H1 (cell line): Measurements from ENCODE around the gene ENTREP3. TPM values are rescaled to one million over a fixed set of nuclear protein-coding genes. Genes with fewer than 3 reads are reported as not detected.
A peak's percentile ranks its signal among the peaks of the same experiment; 100 is the strongest.

Experiments used
- CTCF ChIA-PET: fragments of 300-600 bp; sonication (Branson Sonifier 250); formaldehyde crosslinking; loops from one replicate; lab custom pipeline; 2021; ENCODE audit not compliant: partially characterized antibody; lab: Charles Lee
- POLR2A ChIA-PET: fragments of 300-600 bp; sonication (Branson Sonifier 250); formaldehyde crosslinking; loops from one replicate; lab custom pipeline; 2021; ENCODE audit warnings: inconsistent platforms; ENCODE audit not compliant: partially characterized antibody; lab: Charles Lee
- DNase-seq, 2 experiments: peaks; one replicate each; pipeline versions ENCODE4 v3.0.0 to v3.0.0-alpha.2; 2010 to 2022; ENCODE audit warnings: low spot score in 2 of 2, low read depth in 1 of 2, mixed read lengths in 1 of 2
- FAIRE-seq: peaks from 2 replicates; lab custom pipeline; 2011; peaks lifted over from hg19 to GRCh38; lab: Jason Lieb, UNC
- H2AFZ ChIP-seq: 2 replicates; pipeline ENCODE4 v1.8.1; 2012; ENCODE audit warnings: low read length, inconsistent platforms
- H2AK5ac ChIP-seq: 2 replicates; pipeline ENCODE4 v1.6.1; 2013; ENCODE audit warnings: low read depth, low read length
- H2BK120ac ChIP-seq: replicated peaks from 2 replicates; pipeline ENCODE3; 2013; ENCODE audit warnings: low read depth, low read length, inconsistent platforms
- H2BK12ac ChIP-seq: 2 replicates; pipeline ENCODE4 v1.6.1; 2013; ENCODE audit warnings: low read depth, low read length
- H2BK15ac ChIP-seq: 2 replicates; pipeline ENCODE4 v1.6.1; 2013; ENCODE audit warnings: low read length
- H2BK20ac ChIP-seq: 2 replicates; pipeline ENCODE4 v1.6.1; 2013; ENCODE audit warnings: low read length
- H2BK5ac ChIP-seq: 2 replicates; pipeline ENCODE4 v1.6.1; 2013; ENCODE audit warnings: low read depth, low read length
- H3K14ac ChIP-seq: 2 replicates; pipeline ENCODE4 v1.6.1; 2013; ENCODE audit warnings: inconsistent platforms; ENCODE audit not compliant: insufficient read length
- H3K18ac ChIP-seq: 2 replicates; pipeline ENCODE4 v1.6.1; 2013; ENCODE audit warnings: low read length; ENCODE audit errors: extremely low read depth
- H3K23ac ChIP-seq: 2 replicates; pipeline ENCODE4 v1.6.1; 2013; ENCODE audit warnings: inconsistent platforms; ENCODE audit not compliant: insufficient read length
- H3K23me2 ChIP-seq: 2 replicates; pipeline ENCODE4 v1.6.1; 2013; ENCODE audit warnings: low read depth, low read length
- H3K27ac ChIP-seq: 2 replicates; pipeline ENCODE4 v1.6.1; 2011; ENCODE audit warnings: low read depth, low read length, inconsistent platforms
- H3K27me3 ChIP-seq, 4 experiments: replicated peaks in 1 of 4; 1 replicate in 1 of 4; 2 replicates in 3 of 4; pipeline versions ENCODE4 v1.6.1 to v1.8.1; 2011 to 2013; ENCODE audit warnings: low read length in 3 of 4, mild to moderate bottlenecking in 3 of 4, inconsistent platforms in 2 of 4, mixed read lengths in 2 of 4, moderate library complexity in 1 of 4; ENCODE audit not compliant: control insufficient read depth in 3 of 4, insufficient read depth in 3 of 4; ENCODE audit errors: extremely low read depth in 1 of 4
- H3K36me3 ChIP-seq, 4 experiments: 2 replicates each; pipeline versions ENCODE4 v1.6.1 to v1.8.1; 2011 to 2013; ENCODE audit warnings: mild to moderate bottlenecking in 4 of 4, low read length in 3 of 4, moderate library complexity in 2 of 4, control low read depth in 1 of 4, inconsistent platforms in 1 of 4; ENCODE audit not compliant: insufficient read depth in 4 of 4, control insufficient read depth in 2 of 4
- H3K4ac ChIP-seq: replicated peaks from 2 replicates; pipeline ENCODE3; 2013; ENCODE audit warnings: low read length, low read depth, mixed read lengths, inconsistent platforms; ENCODE audit not compliant: insufficient read length
- H3K4me1 ChIP-seq, 4 experiments: replicated peaks in 1 of 4; 1 replicate in 1 of 4; 2 replicates in 3 of 4; pipeline versions ENCODE4 v1.6.1 to v1.8.1; 2011 to 2013; ENCODE audit warnings: low read length in 3 of 4, inconsistent platforms in 2 of 4, mixed read lengths in 1 of 4; ENCODE audit not compliant: insufficient read depth in 4 of 4, control insufficient read depth in 3 of 4
- H3K4me2 ChIP-seq, 2 experiments: 2 replicates each; pipeline versions ENCODE4 v1.6.1 to v1.8.1; 2011 to 2013; ENCODE audit warnings: low read depth in 2 of 2, low read length in 2 of 2, control low read depth in 1 of 2, inconsistent platforms in 1 of 2, mild to moderate bottlenecking in 1 of 2; ENCODE audit not compliant: insufficient read depth in 1 of 2
- H3K4me3 ChIP-seq, 4 experiments: fragments of 200-600, 300-600 bp in 1 of 4; sonication (generic), shearing (Covaris generic), sonication (Bioruptor Twin) in 1 of 4; 2 replicates each; pipeline versions ENCODE4 v1.5.1 to v1.8.1; 2011 to 2016; ENCODE audit warnings: low read length in 4 of 4, low read depth in 3 of 4, control low read depth in 2 of 4, inconsistent platforms in 2 of 4, mild to moderate bottlenecking in 2 of 4, mixed read lengths in 1 of 4, moderate library complexity in 1 of 4; ENCODE audit not compliant: insufficient read depth in 2 of 4; ENCODE audit errors: extremely low read depth in 1 of 4
- H3K56ac ChIP-seq: replicated peaks from 2 replicates; pipeline ENCODE3; 2013; ENCODE audit warnings: low read depth, mild to moderate bottlenecking, mixed read lengths, low read length, inconsistent platforms; ENCODE audit not compliant: insufficient read length
- H3K79me1 ChIP-seq: 2 replicates; pipeline ENCODE4 v1.6.1; 2013; ENCODE audit warnings: low read depth, low read length, control low read depth
- H3K79me2 ChIP-seq, 2 experiments: 2 replicates each; pipeline versions ENCODE4 v1.6.1 to v1.8.1; 2012 to 2013; ENCODE audit warnings: low read length in 2 of 2, mild to moderate bottlenecking in 2 of 2, inconsistent platforms in 1 of 2; ENCODE audit not compliant: insufficient read depth in 2 of 2, control insufficient read depth in 1 of 2
- H3K9ac ChIP-seq, 4 experiments: replicated peaks in 1 of 4; 1 replicate in 1 of 4; 2 replicates in 3 of 4; pipeline versions ENCODE4 v1.6.1 to v1.8.1; 2011 to 2013; ENCODE audit warnings: low read depth in 3 of 4, low read length in 3 of 4, control low read depth in 2 of 4, mild to moderate bottlenecking in 2 of 4, moderate library complexity in 2 of 4, inconsistent platforms in 1 of 4; ENCODE audit errors: extremely low read depth in 1 of 4
- H3K9me3 ChIP-seq, 2 experiments: 2 replicates each; pipeline versions ENCODE4 v1.6.1 to v1.8.1; 2012 to 2013; ENCODE audit warnings: mild to moderate bottlenecking in 2 of 2, moderate library complexity in 2 of 2, control low read depth in 1 of 2, inconsistent platforms in 1 of 2, low read depth in 1 of 2, low read length in 1 of 2, mixed read lengths in 1 of 2; ENCODE audit not compliant: insufficient read depth in 2 of 2
- H4K20me1 ChIP-seq, 2 experiments: replicated peaks in 1 of 2; 2 replicates each; pipeline versions ENCODE3 to v1.8.1; 2011 to 2013; ENCODE audit warnings: inconsistent platforms in 2 of 2, low read length in 2 of 2, mild to moderate bottlenecking in 1 of 2; ENCODE audit not compliant: insufficient read depth in 2 of 2, control insufficient read depth in 1 of 2
- H4K5ac ChIP-seq: 2 replicates; pipeline ENCODE4 v1.6.1; 2013; ENCODE audit warnings: low read length, low read depth, mixed read lengths, inconsistent platforms; ENCODE audit not compliant: insufficient read length
- H4K8ac ChIP-seq: 2 replicates; pipeline ENCODE4 v1.8.0; 2013; ENCODE audit warnings: mild to moderate bottlenecking, moderate library complexity, low read length, inconsistent platforms; ENCODE audit not compliant: insufficient read depth; ENCODE audit errors: extremely low read depth
- H4K91ac ChIP-seq: replicated peaks from 2 replicates; pipeline ENCODE3; 2013; ENCODE audit warnings: low read length, mixed read lengths, inconsistent platforms; ENCODE audit not compliant: insufficient read length
- CBX8 ChIP-seq: fragments of 300-800, 300-1000 bp; sonication (generic); IDR thresholded peaks from 2 replicates; pipeline ENCODE4 v1.7.1; 2016; ENCODE audit warnings: low read depth, low read length, borderline replicate concordance
- CTBP2 ChIP-seq: IDR thresholded peaks from 2 replicates; pipeline ENCODE4 v1.7.0; 2011; ENCODE audit warnings: borderline replicate concordance, mild to moderate bottlenecking, moderate library complexity, mixed read lengths, low read length; ENCODE audit not compliant: insufficient read depth, insufficient read length
- JUN ChIP-seq: IDR thresholded peaks from 2 replicates; pipeline ENCODE4 v1.6.1; 2011; ENCODE audit warnings: low read depth, mild to moderate bottlenecking, improper control_type of control experiment, low read length
- POU5F1 ChIP-seq: IDR thresholded peaks from 2 replicates; pipeline ENCODE4 v1.6.1; 2011; ENCODE audit warnings: low read depth, mild to moderate bottlenecking, low read length, moderate library complexity
- RXRA ChIP-seq: IDR thresholded peaks from 2 replicates; pipeline ENCODE4 v1.6.1; 2011; ENCODE audit warnings: low read depth, mild to moderate bottlenecking, low read length, moderate library complexity; ENCODE audit not compliant: insufficient read depth
- SIN3A ChIP-seq, 2 experiments: IDR thresholded peaks in 1 of 2; conservative IDR thresholded peaks in 1 of 2; 2 replicates each; pipeline ENCODE4 v1.6.1; 2011 to 2012; ENCODE audit warnings: low read length in 2 of 2, improper control_type of control experiment in 1 of 2, low read depth in 1 of 2, mild to moderate bottlenecking in 1 of 2
- SP1 ChIP-seq: IDR thresholded peaks from 2 replicates; pipeline ENCODE4 v1.6.1; 2011; ENCODE audit warnings: low read depth, low read length
- WGBS, 2 experiments: shearing (Covaris generic) in 1 of 2; methylation state at CpG; one replicate each; pipeline versions ENCODE4 v1.1.6 to v1.1.7; 2013 to 2015; ENCODE audit warnings: low lambda C conversion rate in 2 of 2, mixed read lengths in 2 of 2, inconsistent platforms in 1 of 2, low coverage in 1 of 2, missing lambda C conversion rate in 1 of 2; ENCODE audit not compliant: insufficient replicate concordance in 2 of 2, insufficient coverage in 1 of 2, insufficient read length in 1 of 2; ENCODE audit errors: extremely low coverage in 1 of 2, missing lambda C conversion rate in 1 of 2; 5-methylcytosine and 5-hydroxymethylcytosine counted together
- polyA plus RNA-seq, 7 experiments: library from polyadenylated mRNA; depleted of rRNA in 3 of 7; stranded (reverse) in 5 of 7; unstranded in 2 of 7; fragments of >200 nt in 5 of 7; fragments of 200-250 nt in 2 of 7; gene quantifications; 1 replicate in 5 of 7; 2 replicates in 1 of 7; 4 replicates in 1 of 7; pipeline versions ENCODE4 v1.2.1 to v1.2.3, GENCODE V29; 2011 to 2013; ENCODE audit warnings: missing spikeins in 2 of 7, mixed read lengths in 2 of 7
- total RNA-seq: library from RNA; stranded (reverse); fragmentation: NEBNext Ultra II Directional; extraction: Animal tissue kit (Norgen Biotek cat#: 25700); gene quantifications from 2 replicates; pipeline ENCODE4 v1.2.1, GENCODE V29; 2021
- TF ChIP-seq, protein P1 (sequence below): IDR thresholded peaks from 2 replicates; pipeline ENCODE4 v1.6.1; 2012; ENCODE audit warnings: low read length, inconsistent platforms

Gene ENTREP3
- total and polyA plus RNA-seq, 2 of the 8 experiments (the other 6 are each of a cell fraction or from before 2014, with no cell fraction given): 22.8 to 52.2 TPM

DNA sequence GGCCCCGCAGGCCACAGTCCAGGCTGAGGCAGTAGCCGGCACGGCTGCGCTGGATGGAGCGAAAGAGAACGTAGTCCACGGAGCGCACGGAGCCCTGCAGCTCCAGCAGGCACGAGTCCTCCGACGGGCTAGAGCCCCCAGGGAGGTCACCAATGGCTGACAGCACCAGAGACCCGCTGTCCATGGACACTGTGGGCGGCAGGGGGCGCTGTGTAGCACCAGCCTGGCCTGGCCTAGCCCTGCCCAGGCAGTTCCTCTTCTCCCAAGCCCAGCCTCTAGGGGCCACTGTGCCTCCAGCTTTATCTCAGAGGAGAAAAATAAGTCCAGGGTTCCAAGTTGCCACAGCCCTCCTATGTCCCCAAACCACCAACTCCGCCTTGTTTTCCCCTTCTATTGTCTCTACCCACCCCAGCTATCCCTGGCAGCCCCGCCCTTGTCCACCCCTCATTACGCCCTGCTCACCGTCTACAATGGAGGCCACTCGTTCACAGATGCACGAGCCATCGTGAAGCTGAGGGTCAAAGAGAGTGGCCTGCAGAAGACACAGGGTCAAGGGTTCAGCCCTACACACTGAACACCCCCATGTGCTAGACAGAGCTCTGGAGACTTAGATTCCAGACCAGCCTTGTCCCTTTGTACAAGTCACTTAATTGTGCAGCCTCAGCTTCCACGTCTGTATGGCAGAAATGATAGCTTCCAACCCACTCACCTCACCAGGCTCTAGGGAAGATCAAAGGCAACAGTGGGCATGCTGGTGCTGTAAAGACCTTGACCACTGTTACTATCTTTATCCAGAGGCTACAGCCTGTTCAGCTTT is 4.4 kb downstream of the ENTREP3 start:
- H2AK5ac ChIP-seq: no peak overlapping the region
- no peaks in the 10 kb centered on the region for H3K79me1 ChIP-seq
- DNase-seq (peak in 1 of 2 experiments; percentile 100), FAIRE-seq (no peak)
- H4K5ac ChIP-seq: peak overlapping the region; percentile 47
- no peak overlapping the region; a peak in 1 of 7 replicates for H3K9ac ChIP-seq
- H3K14ac ChIP-seq: no peak overlapping the region
- H3K18ac ChIP-seq: peak overlapping the region; percentile 17; the same call in 1 of the 2 replicates
- H2AFZ ChIP-seq: no peak overlapping the region
- H2BK5ac ChIP-seq: no peak overlapping the region
- peak overlapping the region; percentile 0 to 91; a peak in 3 of 4 replicates for H3K4me2 ChIP-seq
- H3K9me3 ChIP-seq: no peaks in the 10 kb centered on the region
- peaks cover 12% of the 10 kb centered on the region; the same call in 1 of the 2 replicates for H3K23me2 ChIP-seq
- no peak overlapping the region for H2BK20ac ChIP-seq
- H3K23ac ChIP-seq: no peak overlapping the region
- H2BK15ac ChIP-seq: peak overlapping the region; percentile 90; the same call in 1 of the 2 replicates
- ChIA-PET POLR2A (interaction anchor here (0.7 to 7.1 kb wide), 22 partner anchors 10 to 335 kb away, joined by 3 to 48 read pairs (median 6); partner anchors contain the start of genes CLK2, FDPS, HCN3 and RUSC1), CTCF (interaction anchor here (0.6 to 15.2 kb wide), 66 partner anchors 10 to 1049 kb away, joined by 3 to 227 read pairs (median 5); partner anchors contain the start of genes ASH1L, CLK2, FDPS and HCN3)
- peaks cover 0 to 9% (median 2%) of the 10 kb centered on the region in 4 experiments; a peak in 2 of 8 replicates for H3K36me3 ChIP-seq
- H3K4me1 ChIP-seq: peaks cover 0 to 20% (median 13%) of the 10 kb centered on the region in 4 experiments; a peak in 6 of 7 replicates
- 24% methylated on average over 22 of the region's 23 CpGs; no CpG with 5 or more reads in 1 of the 2 experiments for WGBS, 2 experiments
- H4K91ac ChIP-seq: no peak overlapping the region
- H4K8ac ChIP-seq: peak overlapping the region; percentile 87; the same call in 1 of the 2 replicates
- peaks cover 0 to 8% (median 4%) of the 10 kb centered on the region in 4 experiments; a peak in 2 of 7 replicates for H3K27me3 ChIP-seq
- H3K56ac ChIP-seq: no peak overlapping the region
- H3K4ac ChIP-seq: no peak overlapping the region
- H4K20me1 ChIP-seq: peaks cover 0 to 5% of the 10 kb centered on the region in 2 experiments
- 0 out of 4 replicates have a peak, but pooled peaks cover 0 to 3% of the 10 kb centered on the region in 2 experiments for H3K79me2 ChIP-seq
- no peak overlapping the region for H2BK120ac ChIP-seq
- H3K4me3 ChIP-seq: peak overlapping the region; percentile 11 to 64 (median 58)
- H3K27ac ChIP-seq: no peak overlapping the region; the same call in 1 of the 2 replicates
- H2BK12ac ChIP-seq: peak overlapping the region; percentile 20; the same call in 1 of the 2 replicates
- TF ChIP-seq POU5F1: no peak
- 0 out of 2 replicates have a peak, but pooled peaks have one; percentile 33 for TF ChIP-seq SP1
- TF ChIP-seq JUN: no peak
- TF ChIP-seq, protein P1, sequence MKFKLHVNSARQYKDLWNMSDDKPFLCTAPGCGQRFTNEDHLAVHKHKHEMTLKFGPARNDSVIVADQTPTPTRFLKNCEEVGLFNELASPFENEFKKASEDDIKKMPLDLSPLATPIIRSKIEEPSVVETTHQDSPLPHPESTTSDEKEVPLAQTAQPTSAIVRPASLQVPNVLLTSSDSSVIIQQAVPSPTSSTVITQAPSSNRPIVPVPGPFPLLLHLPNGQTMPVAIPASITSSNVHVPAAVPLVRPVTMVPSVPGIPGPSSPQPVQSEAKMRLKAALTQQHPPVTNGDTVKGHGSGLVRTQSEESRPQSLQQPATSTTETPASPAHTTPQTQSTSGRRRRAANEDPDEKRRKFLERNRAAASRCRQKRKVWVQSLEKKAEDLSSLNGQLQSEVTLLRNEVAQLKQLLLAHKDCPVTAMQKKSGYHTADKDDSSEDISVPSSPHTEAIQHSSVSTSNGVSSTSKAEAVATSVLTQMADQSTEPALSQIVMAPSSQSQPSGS: peak; percentile 62; the same call in 1 of the 2 replicates
- TF ChIP-seq CTBP2: no peak
- no peak for TF ChIP-seq CBX8
- TF ChIP-seq SIN3A (conservative IDR thresholded peaks at IDR 0.05 in 1 of 2, IDR thresholded peaks at IDR 0.05 in 1 of 2; ENCODE audit: low read depth in 1 of 2, low read length in 2 of 2): peak; percentile 89 to 94; a peak in 3 of 4 replicates
- no peak for TF ChIP-seq RXRA
